H9 (cell line): ENCODE measurements around the gene ZBTB20. TPM values are rescaled to one million over a fixed set of nuclear protein-coding genes. Genes with fewer than 3 reads are reported as not detected.

Source experiments
- DNase-seq: peaks from one replicate; pipeline ENCODE4 v3.0.0-alpha.2; 2017
- H2AFZ ChIP-seq: one replicate; pipeline ENCODE4 v1.6.1; 2013; ENCODE audit warnings: mild to moderate bottlenecking, low read length, control low read depth, moderate library complexity
- H2AK5ac ChIP-seq: 2 replicates; pipeline ENCODE4 v1.6.1; 2013; ENCODE audit warnings: low read length, control low read depth, mixed read lengths; ENCODE audit not compliant: insufficient read length
- H2BK120ac ChIP-seq: one replicate; pipeline ENCODE4 v1.6.1; 2013; ENCODE audit warnings: low read depth, mild to moderate bottlenecking, low read length, control low read depth, inconsistent platforms; ENCODE audit not compliant: poor library complexity, severe bottlenecking
- H2BK12ac ChIP-seq: 2 replicates; pipeline ENCODE4 v1.6.1; 2013; ENCODE audit warnings: low read length, control low read depth, mixed read lengths, low read depth; ENCODE audit not compliant: insufficient read length
- H2BK15ac ChIP-seq: 2 replicates; pipeline ENCODE4 v1.6.1; 2013; ENCODE audit warnings: low read depth, low read length, control low read depth
- H2BK20ac ChIP-seq: one replicate; pipeline ENCODE4 v1.6.1; 2013; ENCODE audit warnings: low read depth, mild to moderate bottlenecking, low read length, control low read depth, inconsistent platforms; ENCODE audit not compliant: poor library complexity, severe bottlenecking
- H2BK5ac ChIP-seq: 2 replicates; pipeline ENCODE4 v1.6.1; 2013; ENCODE audit warnings: low read length, control low read depth, mixed read lengths; ENCODE audit not compliant: insufficient read length
- H3K14ac ChIP-seq: 2 replicates; pipeline ENCODE4 v1.6.1; 2013; ENCODE audit warnings: low read length, control low read depth; ENCODE audit not compliant: insufficient read depth
- H3K18ac ChIP-seq: 2 replicates; pipeline ENCODE4 v1.6.1; 2013; ENCODE audit warnings: low read depth, mild to moderate bottlenecking, mixed read lengths, low read length, control low read depth; ENCODE audit not compliant: insufficient read length
- H3K23ac ChIP-seq: 2 replicates; pipeline ENCODE4 v1.6.1; 2013; ENCODE audit warnings: low read length, control low read depth, mixed read lengths, low read depth; ENCODE audit not compliant: insufficient read length
- H3K23me2 ChIP-seq: 2 replicates; pipeline ENCODE4 v1.6.1; 2013; ENCODE audit warnings: low read depth, mild to moderate bottlenecking, mixed read lengths, low read length, control low read depth; ENCODE audit not compliant: insufficient read length, poor library complexity, severe bottlenecking
- H3K27ac ChIP-seq: 2 replicates; pipeline ENCODE4 v1.5.1; 2013; ENCODE audit warnings: low read length, control low read depth, mixed read lengths, low read depth; ENCODE audit not compliant: insufficient read length
- H3K27me3 ChIP-seq: 2 replicates; pipeline ENCODE4 v1.6.1; 2013; ENCODE audit warnings: low read length, control low read depth, inconsistent platforms; ENCODE audit not compliant: insufficient read depth
- H3K4ac ChIP-seq: 2 replicates; pipeline ENCODE4 v1.6.1; 2013; ENCODE audit warnings: low read depth, mild to moderate bottlenecking, control low read depth, inconsistent platforms, low read length, moderate library complexity
- H3K4me1 ChIP-seq: 2 replicates; pipeline ENCODE4 v1.6.1; 2013; ENCODE audit warnings: low read length, control low read depth, inconsistent platforms; ENCODE audit not compliant: insufficient read depth
- H3K4me2 ChIP-seq: 2 replicates; pipeline ENCODE4 v1.6.1; 2013; ENCODE audit warnings: low read length, control low read depth, mixed read lengths; ENCODE audit not compliant: insufficient read length, insufficient read depth
- H3K56ac ChIP-seq: 2 replicates; pipeline ENCODE4 v1.6.1; 2013; ENCODE audit warnings: low read depth, mild to moderate bottlenecking, mixed read lengths, low read length, control low read depth; ENCODE audit not compliant: insufficient read length
- H3K79me1 ChIP-seq: 2 replicates; pipeline ENCODE4 v1.6.1; 2013; ENCODE audit warnings: low read depth, mild to moderate bottlenecking, moderate library complexity, low read length, control low read depth, inconsistent platforms; ENCODE audit not compliant: insufficient read depth, poor library complexity, severe bottlenecking
- H3K79me2 ChIP-seq: 2 replicates; pipeline ENCODE4 v1.6.1; 2013; ENCODE audit warnings: low read length, control low read depth, inconsistent platforms; ENCODE audit not compliant: insufficient read depth
- H3K9ac ChIP-seq: 2 replicates; pipeline ENCODE4 v1.6.1; 2013; ENCODE audit warnings: low read length, control low read depth, mixed read lengths; ENCODE audit not compliant: insufficient read length; ENCODE audit errors: extremely low read depth
- H3K9me3 ChIP-seq: one replicate; pipeline ENCODE4 v1.6.1; 2013; ENCODE audit warnings: low read depth, low read length, inconsistent platforms; ENCODE audit not compliant: control insufficient read depth
- H3T11ph ChIP-seq: one replicate; pipeline ENCODE4 v1.6.1; 2013; ENCODE audit warnings: mild to moderate bottlenecking, low read length, control low read depth, inconsistent platforms
- H4K20me1 ChIP-seq: one replicate; pipeline ENCODE4 v1.6.1; 2013; ENCODE audit not compliant: control insufficient read depth, insufficient read length, insufficient read depth
- H4K5ac ChIP-seq: 2 replicates; pipeline ENCODE4 v1.6.1; 2013; ENCODE audit warnings: low read depth, mild to moderate bottlenecking, mixed read lengths, low read length, control low read depth; ENCODE audit not compliant: insufficient read length
- H4K8ac ChIP-seq: replicated peaks from 2 replicates; pipeline ENCODE4 v1.6.1; 2013; ENCODE audit warnings: low read length, control low read depth, mixed read lengths, low read depth; ENCODE audit not compliant: insufficient read length
- H4K91ac ChIP-seq: 2 replicates; pipeline ENCODE4 v1.6.1; 2013; ENCODE audit warnings: low read depth, mild to moderate bottlenecking, moderate library complexity, mixed read lengths, low read length, control low read depth; ENCODE audit not compliant: insufficient read length
- H3K27ac Mint-ChIP-seq, 3 experiments: 2 replicates in 2 of 3; 3 replicates in 1 of 3; pipeline ENCODE4 v1.8.0; 2020 to 2021; ENCODE audit warnings: mixed read lengths in 3 of 3, mild to moderate bottlenecking in 1 of 3, moderate library complexity in 1 of 3
- H3K27me3 Mint-ChIP-seq: 2 replicates; pipeline ENCODE4 v1.8.0; 2021; ENCODE audit warnings: low read depth, mild to moderate bottlenecking, moderate library complexity, mixed read lengths
- H3K36me3 Mint-ChIP-seq, 3 experiments: 2 replicates in 2 of 3; 3 replicates in 1 of 3; pipeline ENCODE4 v1.8.0; 2020 to 2021; ENCODE audit warnings: low read depth in 3 of 3, mixed read lengths in 3 of 3; ENCODE audit not compliant: insufficient read depth in 1 of 3
- H3K4me1 Mint-ChIP-seq, 2 experiments: 2 replicates each; pipeline ENCODE4 v1.8.0; 2020; ENCODE audit warnings: mixed read lengths in 2 of 2
- H3K4me3 Mint-ChIP-seq, 2 experiments: 2 replicates in 1 of 2; 3 replicates in 1 of 2; pipeline ENCODE4 v1.8.0; 2020 to 2021; ENCODE audit warnings: mild to moderate bottlenecking in 2 of 2, mixed read lengths in 2 of 2, moderate library complexity in 1 of 2
- H3K9me3 Mint-ChIP-seq, 2 experiments: 2 replicates in 1 of 2; 3 replicates in 1 of 2; pipeline ENCODE4 v1.8.0; 2020; ENCODE audit warnings: mild to moderate bottlenecking in 2 of 2, mixed read lengths in 2 of 2, moderate library complexity in 1 of 2
- WGBS: extraction: QIAGEN DNeasy Blood & Tissue Kit; methylation state at CpG from one replicate; pipeline ENCODE4 v1.1.7; 2013; ENCODE audit warnings: missing lambda C conversion rate, low lambda C conversion rate, mixed read lengths; ENCODE audit not compliant: insufficient read length; ENCODE audit errors: extremely low coverage; 5-methylcytosine and 5-hydroxymethylcytosine counted together
- total RNA-seq: library from RNA; stranded (reverse); gene quantifications from 2 replicates; pipeline ENCODE4 v1.2.1, GENCODE V29; 2021
- TF ChIP-seq, protein P1 (sequence below): fragments of 200-600 bp; sonication (generic); conservative IDR thresholded peaks from 3 replicates; pipeline ENCODE4 v1.8.0; 2021; ENCODE audit warnings: antibody characterized with exemption, mild to moderate bottlenecking

ZBTB20 gene
- total RNA-seq, 1 experiment from 2014 or later = 0.70 TPM

DNA sequence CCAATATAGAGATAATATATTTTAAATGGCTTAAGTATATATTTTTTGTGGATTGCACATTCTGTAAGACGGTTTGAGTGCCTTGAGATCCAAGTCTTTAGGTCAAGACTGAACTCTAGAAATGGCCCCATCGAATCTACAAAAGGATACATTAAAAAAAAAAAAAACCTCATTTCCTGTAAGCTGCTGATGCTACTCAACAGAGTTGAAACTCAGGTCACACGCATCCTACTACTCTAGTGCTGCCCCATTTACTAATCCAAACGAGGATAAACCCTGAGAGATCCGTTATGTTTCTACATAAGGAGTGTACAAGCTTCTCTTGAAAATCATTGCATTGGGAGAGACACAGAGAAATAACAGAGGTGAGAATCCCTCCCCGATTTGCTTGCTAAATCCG, 666.0 kb downstream of the ZBTB20 start:
- Histone ChIP-seq H3K23ac (no peak overlapping the region), H3K18ac (no peak overlapping the region), H4K5ac (no peak overlapping the region), H3K27ac (no peak overlapping the region), H3K23me2 (no peaks in the 10 kb centered on the region), H2AK5ac (no peak overlapping the region), H3K4me1 (no peaks in the 10 kb centered on the region), H3K4ac (no peak overlapping the region), H4K91ac (no peak overlapping the region), H4K20me1 (no peaks in the 10 kb centered on the region), H3K9me3 (no peaks in the 10 kb centered on the region), H2BK5ac (no peak overlapping the region), H2BK15ac (no peak overlapping the region), H3K56ac (no peak overlapping the region), H2BK12ac (no peak overlapping the region), H3K9ac (no peak overlapping the region), H3K27me3 (no peaks in the 10 kb centered on the region), H3T11ph (no peak overlapping the region), H3K14ac (no peak overlapping the region), H2BK120ac (no peak overlapping the region), H3K79me1 (no peaks in the 10 kb centered on the region), H4K8ac (no peak overlapping the region), H2AFZ (no peak overlapping the region), H3K79me2 (no peaks in the 10 kb centered on the region), H2BK20ac (no peak overlapping the region), H3K4me2 (no peak overlapping the region)
- WGBS = no CpG with 5 or more reads among the region's 7 CpGs
- no peaks in the 10 kb centered on the region for H3K27me3 Mint-ChIP-seq
- H3K4me3 Mint-ChIP-seq = no peak overlapping the region
- H3K27ac Mint-ChIP-seq = no peak overlapping the region
- DNase-seq = no peak
- no peaks in the 10 kb centered on the region for H3K36me3 Mint-ChIP-seq
- TF ChIP-seq, protein P1, sequence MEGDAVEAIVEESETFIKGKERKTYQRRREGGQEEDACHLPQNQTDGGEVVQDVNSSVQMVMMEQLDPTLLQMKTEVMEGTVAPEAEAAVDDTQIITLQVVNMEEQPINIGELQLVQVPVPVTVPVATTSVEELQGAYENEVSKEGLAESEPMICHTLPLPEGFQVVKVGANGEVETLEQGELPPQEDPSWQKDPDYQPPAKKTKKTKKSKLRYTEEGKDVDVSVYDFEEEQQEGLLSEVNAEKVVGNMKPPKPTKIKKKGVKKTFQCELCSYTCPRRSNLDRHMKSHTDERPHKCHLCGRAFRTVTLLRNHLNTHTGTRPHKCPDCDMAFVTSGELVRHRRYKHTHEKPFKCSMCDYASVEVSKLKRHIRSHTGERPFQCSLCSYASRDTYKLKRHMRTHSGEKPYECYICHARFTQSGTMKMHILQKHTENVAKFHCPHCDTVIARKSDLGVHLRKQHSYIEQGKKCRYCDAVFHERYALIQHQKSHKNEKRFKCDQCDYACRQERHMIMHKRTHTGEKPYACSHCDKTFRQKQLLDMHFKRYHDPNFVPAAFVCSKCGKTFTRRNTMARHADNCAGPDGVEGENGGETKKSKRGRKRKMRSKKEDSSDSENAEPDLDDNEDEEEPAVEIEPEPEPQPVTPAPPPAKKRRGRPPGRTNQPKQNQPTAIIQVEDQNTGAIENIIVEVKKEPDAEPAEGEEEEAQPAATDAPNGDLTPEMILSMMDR = no peak
- no peaks in the 10 kb centered on the region for H3K9me3 Mint-ChIP-seq
- peaks cover 3 to 5% of the 10 kb centered on the region in 2 experiments; a peak in 1 of 4 replicates for H3K4me1 Mint-ChIP-seq
